Activated T-cell treated with anti-CD3 and anti-CD28 coated beads for 48 hours (primary cell): ENCODE results near the gene TNNC2.
"Not testable (repeated sequence)": the region's sequence is repeated elsewhere in the genome, so short reads cannot be mapped to it uniquely, and the experiment has no call there.

ENCODE experiments used
- DNase-seq: peaks from one replicate; pipeline ENCODE4 v3.0.0-alpha.2; 2020; ENCODE audit warnings: low read depth

TNNC2 gene

GRCh38 chr20:45827030-45827652 is at the start of gene TNNC2:
Gene TNNC2, minus strand, starts transcription at chr20:45827312. Its CDS starts 64 bp downstream, at chr20:45827248.
- no peak for DNase-seq

DNA sequence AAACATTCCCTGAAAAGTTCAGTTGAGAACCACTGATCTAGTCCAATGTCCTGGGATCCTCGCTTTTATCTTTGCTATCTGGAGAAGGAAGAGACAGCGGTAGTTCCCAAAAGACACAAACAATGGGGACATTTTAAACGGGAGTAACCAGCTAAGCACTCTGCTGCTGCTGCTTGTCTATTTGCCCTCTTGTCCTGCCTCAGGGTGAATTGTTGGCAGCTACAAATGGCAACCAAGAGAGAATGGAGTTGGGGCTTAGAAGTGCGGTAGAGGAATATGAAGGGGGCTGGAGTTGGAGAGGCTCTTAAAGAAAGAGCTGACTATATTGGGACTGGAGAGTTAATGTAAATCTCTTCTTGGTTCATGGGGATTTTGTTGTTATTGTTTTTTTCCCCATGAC is 47.5 kb upstream of the TNNC2 start:
- no peak for DNase-seq

- DNase-seq, result not testable (repeated sequence)
Measured at GRCh38 chr20:45874104-45874481, 47.0 kb upstream of the TNNC2 start.

GRCh38 chr20:45873409-45874103 is 46.4 kb upstream of the TNNC2 start:
- DNase-seq, result no peak

DNA sequence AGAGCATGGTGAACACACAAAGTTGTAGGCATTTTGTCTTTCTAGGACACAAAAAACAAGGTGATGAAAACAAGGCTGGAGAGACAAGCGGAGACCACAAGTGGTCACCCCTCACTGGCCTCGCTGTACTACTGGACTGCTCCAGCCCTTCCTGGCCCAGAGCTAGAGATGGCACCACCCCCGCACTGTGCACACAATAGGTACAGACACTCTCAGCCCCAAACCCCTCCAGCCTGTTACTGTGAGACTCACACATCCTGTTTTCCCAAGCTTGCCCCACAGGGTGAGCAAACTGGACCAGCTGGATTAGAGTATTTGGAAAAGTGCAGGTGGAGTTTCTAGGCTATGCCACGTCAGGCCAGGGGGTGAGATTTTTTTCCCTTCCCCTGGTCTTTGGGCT is 45.5 kb upstream of the TNNC2 start:
- DNase-seq, result no peak

- DNase-seq, result no peak
Measured at GRCh38 chr20:45867819-45868176, 40.7 kb upstream of the TNNC2 start.

DNA sequence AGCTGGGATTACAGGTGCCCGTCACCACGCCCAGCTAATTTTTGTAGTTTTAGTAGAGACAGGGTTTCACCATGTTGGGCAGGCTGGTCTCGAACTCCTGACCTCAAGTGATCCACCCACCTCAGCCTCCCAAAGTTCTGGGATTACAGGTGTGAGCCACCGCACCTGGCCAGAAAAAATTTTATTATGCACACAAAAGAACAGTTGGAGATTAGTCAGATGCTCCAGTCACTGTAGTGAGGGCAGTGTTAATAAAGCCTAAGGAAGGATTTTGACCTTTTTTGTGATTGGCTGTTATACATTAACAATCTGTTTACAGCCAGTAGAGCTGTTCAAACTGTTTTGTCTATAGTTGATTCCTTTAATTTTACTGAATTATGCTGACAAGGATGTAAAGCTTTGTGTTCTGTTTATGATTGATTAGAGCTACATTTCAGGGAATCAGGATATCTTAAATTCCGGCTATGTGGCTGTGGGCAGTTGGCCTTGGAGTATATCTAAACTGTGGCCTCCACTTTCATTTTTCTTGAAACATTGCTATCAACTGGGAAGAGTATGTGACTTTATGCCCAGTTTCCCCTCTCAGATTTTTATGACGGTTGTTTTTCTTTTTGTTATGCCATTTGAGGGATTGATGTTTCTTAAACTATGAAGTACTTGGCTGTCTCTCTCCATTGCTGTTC is 40.2 kb upstream of the TNNC2 start:
- no peak for DNase-seq

GRCh38 chr20:45866454-45866853 is 39.3 kb upstream of the TNNC2 start:
- no peak for DNase-seq

DNA sequence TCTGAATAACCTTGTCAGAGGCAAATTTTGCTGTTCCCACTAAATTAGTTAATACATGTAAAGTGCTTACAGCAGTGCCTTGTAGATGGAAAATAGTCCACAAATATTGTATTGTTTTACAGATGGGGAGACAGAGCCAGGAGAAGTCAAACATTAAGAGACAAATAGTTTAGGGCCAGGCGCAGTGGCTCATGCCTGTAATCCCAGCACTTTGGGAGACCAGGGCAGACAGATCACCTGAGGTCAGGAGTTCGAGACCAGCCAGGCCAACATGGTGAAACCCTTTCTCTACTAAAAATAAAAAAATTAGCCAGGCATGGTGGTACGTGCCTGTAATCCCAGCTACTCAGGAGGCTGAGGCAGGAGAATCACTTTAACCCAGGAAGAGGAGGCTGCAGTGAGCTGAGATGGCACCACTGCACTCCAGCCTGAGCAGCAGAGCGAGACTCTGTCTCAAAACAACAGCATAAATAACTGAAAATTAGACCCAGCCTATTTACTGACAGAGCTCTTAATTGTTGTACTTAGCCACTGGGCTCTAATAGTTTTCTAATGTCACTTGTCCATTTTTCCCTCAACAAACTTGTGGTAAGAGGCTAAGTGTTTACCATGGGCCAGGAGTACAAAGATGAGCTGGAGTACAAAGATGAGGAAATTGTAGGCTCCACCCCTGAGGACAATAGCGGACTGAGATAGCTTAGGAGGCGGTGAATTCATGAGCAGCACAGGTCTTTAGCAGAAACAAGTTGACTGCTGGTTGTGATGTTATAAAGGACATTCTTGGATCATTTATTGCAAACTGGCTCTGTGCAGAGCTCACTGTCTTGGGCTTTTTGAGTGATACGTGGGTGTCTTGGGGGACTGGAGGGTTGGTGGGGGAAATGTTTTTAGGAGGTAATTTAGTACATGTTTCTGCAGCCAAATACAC is 36.7 kb upstream of the TNNC2 start:
- DNase-seq, result no peak

DNA sequence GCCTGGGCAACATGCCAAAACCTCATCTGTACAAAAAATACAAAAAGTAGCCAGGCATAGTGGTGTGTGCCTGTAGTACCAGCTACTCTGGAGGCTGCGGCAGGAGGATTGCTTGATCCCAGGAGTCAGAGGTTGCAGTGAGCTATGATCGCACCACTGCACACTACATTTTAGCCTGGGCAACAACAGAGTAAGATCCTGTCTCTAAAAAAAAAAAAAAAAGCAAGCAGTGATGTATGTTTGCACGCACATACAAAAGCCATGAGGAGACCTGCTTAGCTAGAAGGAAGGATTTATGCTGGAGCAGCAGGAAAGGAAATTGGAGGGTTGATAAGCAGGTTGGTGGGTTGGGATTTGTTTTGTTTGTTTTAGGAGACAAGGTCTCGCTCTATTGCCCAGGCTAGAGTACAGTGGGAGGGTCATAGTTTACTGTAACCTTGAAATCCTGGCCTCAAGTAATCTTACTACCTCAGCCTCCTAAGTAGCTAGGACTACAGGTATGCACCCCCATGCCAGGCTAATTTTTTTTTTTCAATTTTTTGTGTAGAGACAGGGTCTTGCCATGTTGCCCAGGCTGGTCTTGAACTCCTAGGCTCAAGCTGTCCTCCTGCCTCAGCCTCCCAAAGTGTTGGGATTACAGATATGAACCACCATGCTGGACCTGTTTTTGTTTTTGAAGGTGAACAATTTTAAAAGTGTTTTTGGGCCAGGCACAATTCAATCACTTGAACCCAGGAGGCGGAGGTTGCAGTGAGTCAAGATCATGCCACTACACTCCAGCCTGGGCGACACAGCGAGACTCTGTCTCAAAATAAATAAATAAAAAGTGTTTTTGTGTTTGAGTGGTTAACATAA is 34.3 kb upstream of the TNNC2 start:
- no peak for DNase-seq

DNA sequence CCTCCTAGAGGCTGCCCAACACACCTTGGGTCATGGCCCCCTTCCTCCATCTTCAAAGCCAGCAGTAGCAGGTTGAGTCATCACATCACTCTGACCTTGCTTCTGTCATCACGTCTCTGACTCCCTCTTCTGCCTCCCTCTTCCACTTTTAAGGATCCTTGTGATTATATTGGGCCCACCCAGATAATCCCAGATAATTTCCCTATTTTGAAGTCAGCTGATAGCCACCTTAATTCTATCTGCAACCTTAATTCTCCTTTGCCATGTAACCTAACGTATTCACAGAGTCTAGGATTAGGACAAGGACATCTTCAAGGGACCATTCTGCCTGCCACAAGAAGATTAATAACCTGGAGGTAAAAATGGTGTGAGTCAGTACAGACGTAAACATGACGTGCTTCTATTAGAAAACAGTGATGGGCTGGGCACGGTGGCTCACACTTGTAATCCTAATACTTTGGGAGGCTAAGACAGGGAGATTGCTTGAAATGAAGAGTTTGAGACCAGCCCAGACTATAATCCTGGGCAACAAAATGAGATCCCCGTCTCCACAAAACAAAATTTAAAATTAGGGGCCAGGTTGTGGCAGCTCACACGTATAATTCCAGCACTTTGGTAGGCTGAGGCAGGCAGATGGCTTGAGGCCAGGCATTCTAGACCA is 33.6 kb upstream of the TNNC2 start:
- DNase-seq, result no peak

GRCh38 chr20:45859916-45860315 is 32.8 kb upstream of the TNNC2 start:
- no peak for DNase-seq

DNA sequence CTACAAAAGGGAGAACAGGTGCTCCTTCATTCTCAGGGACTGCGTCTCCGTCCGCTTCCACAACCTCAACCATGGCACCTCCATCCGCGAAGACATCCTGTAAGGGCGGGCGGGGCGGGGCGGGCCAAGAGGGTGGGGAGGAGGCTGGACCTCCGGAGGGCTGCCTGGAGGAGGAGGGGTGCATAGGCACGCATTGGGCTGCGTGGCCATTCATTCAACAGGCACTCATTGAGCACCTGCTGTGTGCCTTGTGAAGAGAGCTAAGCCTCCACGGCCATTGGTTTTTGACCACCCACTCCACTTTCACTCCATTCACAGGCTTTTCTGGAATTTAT is 30.7 kb upstream of the TNNC2 start:
- peak; percentile 47 for DNase-seq

GRCh38 chr20:45857114-45857881 is 30.2 kb upstream of the TNNC2 start, which contains the start of the genes ACOT8 and ZSWIM3:
Gene ACOT8, minus strand, starts transcription at chr20:45857392. Its CDS starts 77 bp downstream, at chr20:45857315.
Gene ZSWIM3, plus strand, starts transcription at chr20:45857614. Its CDS starts 212 bp downstream, at chr20:45857826.
- peak; percentile 80 for DNase-seq

DNA sequence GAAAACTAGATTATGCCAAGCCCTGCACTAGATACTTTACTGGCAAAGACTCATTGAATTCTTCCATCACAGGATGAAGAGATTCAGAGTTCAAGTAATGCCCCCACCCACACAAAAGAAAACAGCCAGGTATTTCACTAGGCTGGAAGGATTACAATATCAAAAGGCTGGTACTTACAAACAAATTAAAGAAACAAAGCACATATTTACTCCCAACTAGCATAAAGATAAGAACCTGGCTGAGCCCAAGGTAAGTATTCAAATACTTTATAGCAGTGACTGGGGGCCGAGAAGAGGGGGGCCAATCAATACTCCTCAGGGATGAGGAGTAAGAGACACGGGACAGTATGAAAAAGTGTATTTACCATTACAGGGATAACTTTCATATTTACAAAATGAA is 26.4 kb upstream of the TNNC2 start:
- no peak for DNase-seq

DNA sequence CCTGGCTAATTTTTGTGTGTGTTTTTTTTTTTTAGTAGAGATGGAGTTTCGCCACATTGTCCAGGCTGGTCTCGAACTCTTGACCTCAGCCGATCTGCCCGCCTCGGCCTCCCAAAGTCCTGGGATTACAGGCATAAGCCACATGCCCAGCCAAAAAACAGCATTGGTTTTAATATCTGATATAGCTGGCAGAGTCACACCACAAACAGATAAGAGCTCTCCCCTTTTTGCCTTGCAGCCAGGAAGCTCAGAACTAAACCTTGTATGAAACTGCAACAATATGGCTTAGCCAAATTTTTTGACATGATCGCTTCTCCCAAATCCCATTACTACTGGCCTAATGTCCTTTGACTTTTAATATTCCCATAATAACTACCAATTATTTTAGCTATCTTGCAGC is 25.2 kb upstream of the TNNC2 start:
- DNase-seq, result no peak

DNA sequence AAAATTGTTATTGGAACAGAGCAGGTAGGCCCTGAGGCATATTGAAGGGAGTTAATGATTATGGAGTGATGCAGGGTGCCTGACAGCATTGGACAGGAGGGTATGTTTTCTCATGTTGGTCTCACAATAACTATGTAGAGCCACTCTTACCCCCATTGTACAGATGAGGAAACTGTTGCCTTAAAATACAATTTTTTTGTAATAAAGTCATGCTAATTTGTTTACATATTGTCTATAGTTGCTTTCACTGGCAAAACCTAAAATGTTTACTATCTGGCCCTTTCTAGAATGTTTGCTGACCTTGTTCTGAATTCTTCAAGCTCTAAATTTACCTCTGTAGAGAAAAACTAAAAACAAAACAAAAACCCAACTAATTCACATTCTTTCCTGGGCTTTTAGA is 24.4 kb upstream of the TNNC2 start:
- no peak for DNase-seq

GRCh38 chr20:45850926-45851325 is 23.8 kb upstream of the TNNC2 start:
- DNase-seq, result no peak

DNA sequence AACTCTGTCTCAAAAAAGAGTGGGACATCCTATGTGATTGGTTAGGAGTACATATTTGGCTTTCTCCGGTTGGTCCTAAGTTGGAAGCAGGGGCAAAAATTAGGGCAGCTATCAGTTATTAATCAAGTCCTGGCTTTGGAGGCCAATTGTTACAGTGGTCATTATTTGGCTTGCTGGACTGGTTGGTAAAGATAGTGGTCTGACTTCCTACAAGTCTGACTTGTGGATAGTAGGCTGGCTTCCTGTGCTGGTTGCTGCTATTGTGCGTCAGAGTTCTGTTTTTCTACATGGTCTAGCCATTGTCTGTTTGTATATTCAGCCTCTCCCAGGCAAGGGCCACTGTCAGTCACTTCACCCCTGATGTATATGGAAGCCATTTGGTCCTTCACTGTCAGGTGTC is 23.1 kb upstream of the TNNC2 start:
- DNase-seq, result no peak

DNA sequence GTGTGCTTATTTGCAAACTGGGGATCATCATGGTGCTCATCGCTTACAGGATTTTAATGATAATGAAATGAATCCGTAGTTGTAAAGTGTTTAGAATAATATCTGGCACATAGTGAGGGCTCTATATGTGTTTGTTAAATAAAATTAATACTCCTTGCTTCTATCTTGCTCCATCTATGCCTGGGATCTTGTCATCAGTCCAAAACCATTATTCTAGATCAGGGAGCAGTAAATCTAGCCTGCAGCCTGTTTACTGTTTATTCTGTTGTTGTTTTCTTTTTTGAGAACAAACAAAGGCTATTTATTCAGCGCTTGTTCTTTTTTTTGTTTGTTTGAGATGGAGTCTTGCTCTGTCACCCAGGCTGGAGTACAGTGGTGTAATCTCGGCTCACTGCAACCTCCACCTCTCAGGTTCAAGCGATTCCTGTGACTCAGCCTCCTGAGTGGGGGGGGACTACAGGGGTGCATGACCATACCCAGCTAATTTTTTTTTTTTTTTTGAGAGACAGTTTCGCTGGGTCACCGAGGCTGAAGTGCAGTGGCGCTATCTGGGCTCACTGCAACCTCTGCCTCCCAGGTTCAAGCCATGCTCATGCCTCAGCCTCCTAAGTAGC is 22.0 kb upstream of the TNNC2 start:
- no peak for DNase-seq
